Measurements from ENCODE around the gene TEX14. TPM values are rescaled to one million over a fixed set of nuclear protein-coding genes. Genes with fewer than 3 reads are reported as not detected.

Gene TEX14
- polyA plus RNA-seq, 1 donor (not counting 4 experiments of a cell fraction or from before 2014, with no cell fraction given), result 0.16 TPM

GRCh38 chr17:58734811-58735210 lies 43.0 kb upstream of the TEX14 start:
- FAIRE-seq, result no peak
- DNase-seq (ENCODE audit: low read depth, low spot score), result no peak
- Histone ChIP-seq H3K9me1 (ENCODE audit: control insufficient read depth, extremely low read depth, insufficient read depth, low read length) (no peaks in the 10 kb centered on the region), H3K9me3 (ENCODE audit: control insufficient read depth, low read depth, low read length) (no peaks in the 10 kb centered on the region), H3K4me1 (ENCODE audit: control insufficient read depth, extremely low read depth, insufficient read depth, low read length) (no peaks in the 10 kb centered on the region), H3K36me3 (ENCODE audit: control insufficient read depth in 2 of 2, extremely low read depth in 1 of 2, insufficient read depth in 2 of 2, low read length in 2 of 2) (no peaks in the 10 kb centered on the region), H3K27ac (ENCODE audit: control insufficient read depth, insufficient read depth, low read length) (no peak overlapping the region), H3K27me3 (ENCODE audit: control insufficient read depth, extremely low read depth, insufficient read depth, low read length) (no peaks in the 10 kb centered on the region), H4K20me1 (ENCODE audit: control insufficient read depth, extremely low read depth, insufficient read depth, low read length) (no peaks in the 10 kb centered on the region), H3K4me2 (ENCODE audit: control insufficient read depth, extremely low read depth, insufficient read depth, low read depth, low read length) (no peak overlapping the region), H3K79me2 (ENCODE audit: control insufficient read depth, insufficient read depth, low read length) (no peaks in the 10 kb centered on the region), H3K9ac (ENCODE audit: control insufficient read depth, extremely low read depth, insufficient read depth, low read length) (no peak overlapping the region), H3K4me3 (ENCODE audit: control insufficient read depth in 2 of 3, extremely low read depth in 1 of 3, insufficient read depth in 2 of 3, low read depth in 1 of 3, low read length in 3 of 3) (no peak overlapping the region), H2AFZ (ENCODE audit: control insufficient read depth, low read length) (no peak overlapping the region)
- no peak for TF ChIP-seq CTCF (optimal IDR thresholded peaks at IDR 0.05 in 1 of 3, IDR thresholded peaks at IDR 0.05 in 1 of 3, conservative IDR thresholded peaks at IDR 0.05 in 1 of 3; ENCODE audit: extremely low read depth in 1 of 3, insufficient read depth in 2 of 3, low read length in 3 of 3)
- TF ChIP-seq EZH2 (IDR thresholded peaks at IDR 0.05; ENCODE audit: low read length), result no peak
- dilution Hi-C loops (cut with MboI; ENCODE audit: extremely low pct_ligation_motif_present, low sequenced_read_pairs), result no loop called here

- Histone ChIP-seq H3K27me3 (ENCODE audit: control insufficient read depth, extremely low read depth, insufficient read depth, low read length) (no peaks in the 10 kb centered on the region), H3K27ac (ENCODE audit: control insufficient read depth, insufficient read depth, low read length) (no peak overlapping the region), H3K4me1 (ENCODE audit: control insufficient read depth, extremely low read depth, insufficient read depth, low read length) (no peaks in the 10 kb centered on the region), H3K36me3 (ENCODE audit: control insufficient read depth in 2 of 2, extremely low read depth in 1 of 2, insufficient read depth in 2 of 2, low read length in 2 of 2) (no peaks in the 10 kb centered on the region), H2AFZ (ENCODE audit: control insufficient read depth, low read length) (no peak overlapping the region), H3K4me3 (ENCODE audit: control insufficient read depth in 2 of 3, extremely low read depth in 1 of 3, insufficient read depth in 2 of 3, low read depth in 1 of 3, low read length in 3 of 3) (no peak overlapping the region), H3K9me1 (ENCODE audit: control insufficient read depth, extremely low read depth, insufficient read depth, low read length) (no peaks in the 10 kb centered on the region), H3K9me3 (ENCODE audit: control insufficient read depth, low read depth, low read length) (no peaks in the 10 kb centered on the region), H3K79me2 (ENCODE audit: control insufficient read depth, insufficient read depth, low read length) (no peaks in the 10 kb centered on the region), H3K9ac (ENCODE audit: control insufficient read depth, extremely low read depth, insufficient read depth, low read length) (no peak overlapping the region), H3K4me2 (ENCODE audit: control insufficient read depth, extremely low read depth, insufficient read depth, low read depth, low read length) (no peak overlapping the region), H4K20me1 (ENCODE audit: control insufficient read depth, extremely low read depth, insufficient read depth, low read length) (no peaks in the 10 kb centered on the region)
- no peak for DNase-seq (ENCODE audit: low read depth, low spot score)
- no peak for TF ChIP-seq EZH2 (IDR thresholded peaks at IDR 0.05; ENCODE audit: low read length)
- TF ChIP-seq CTCF (optimal IDR thresholded peaks at IDR 0.05 in 1 of 3, IDR thresholded peaks at IDR 0.05 in 1 of 3, conservative IDR thresholded peaks at IDR 0.05 in 1 of 3; ENCODE audit: extremely low read depth in 1 of 3, insufficient read depth in 2 of 3, low read length in 3 of 3), result no peak
- dilution Hi-C loops (cut with MboI; ENCODE audit: extremely low pct_ligation_motif_present, low sequenced_read_pairs), result no loop called here
- FAIRE-seq, result no peak
These were observed 42.2 kb upstream of the TEX14 start for GRCh38 chr17:58734040-58734439.

Data from keratinocyte (primary cell).